GM21528 (cell line): ENCODE data around the gene WWP2.
"Not testable (repeated sequence)": the region's sequence is repeated elsewhere in the genome, so short reads cannot be mapped to it uniquely, and the experiment has no call there.

Experiments used
- ATAC-seq: cut with Tn5 transposase; IDR thresholded peaks from one replicate; pipeline ENCODE4 v1.9.1; 2021; ENCODE audit warnings: mild to moderate bottlenecking, moderate library complexity; ENCODE audit not compliant: unreplicated experiment, low FRiP score

Gene WWP2

DNA sequence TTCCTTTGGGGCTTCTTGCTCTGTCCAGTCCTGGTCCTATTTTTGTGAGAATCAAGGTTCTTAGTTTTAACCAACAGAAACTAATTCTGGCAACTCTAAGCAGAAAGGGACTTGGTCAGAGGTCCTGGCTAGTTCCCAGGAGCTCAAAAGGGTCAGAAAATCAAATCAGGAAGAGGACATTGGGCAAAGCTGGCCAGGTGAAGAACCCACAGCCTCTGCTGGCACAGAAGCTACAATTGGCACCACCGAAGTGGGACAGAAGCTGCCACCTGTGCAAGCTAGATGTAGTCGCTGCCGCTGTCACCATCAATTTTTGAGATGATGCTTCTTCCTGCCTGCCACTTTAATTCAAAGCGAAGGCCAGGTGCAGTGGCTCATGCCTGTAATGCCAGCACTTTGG, 207.5 kb downstream of the WWP2 start:
- not testable (repeated sequence) for ATAC-seq

DNA sequence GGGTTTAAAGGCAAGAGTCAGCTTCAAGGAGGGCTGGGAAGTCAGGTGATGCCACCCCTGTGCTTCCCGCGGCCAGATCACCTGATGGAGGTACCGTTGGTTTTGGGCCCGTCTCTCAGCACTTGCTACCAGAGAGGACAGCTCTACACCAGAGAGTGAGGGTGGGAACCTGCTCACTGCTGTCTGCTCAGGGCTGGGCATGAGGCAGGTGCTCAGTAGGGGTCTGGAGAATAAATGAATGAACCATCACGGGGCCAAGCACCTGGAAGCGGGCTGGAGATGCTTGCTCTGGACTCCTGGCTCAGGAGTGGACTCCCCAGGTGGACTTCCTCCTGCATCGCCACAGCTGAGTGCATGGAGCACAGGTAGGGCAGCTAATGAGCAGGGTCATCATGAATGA, 210.0 kb downstream of the WWP2 start:
- not testable (repeated sequence) for ATAC-seq

DNA sequence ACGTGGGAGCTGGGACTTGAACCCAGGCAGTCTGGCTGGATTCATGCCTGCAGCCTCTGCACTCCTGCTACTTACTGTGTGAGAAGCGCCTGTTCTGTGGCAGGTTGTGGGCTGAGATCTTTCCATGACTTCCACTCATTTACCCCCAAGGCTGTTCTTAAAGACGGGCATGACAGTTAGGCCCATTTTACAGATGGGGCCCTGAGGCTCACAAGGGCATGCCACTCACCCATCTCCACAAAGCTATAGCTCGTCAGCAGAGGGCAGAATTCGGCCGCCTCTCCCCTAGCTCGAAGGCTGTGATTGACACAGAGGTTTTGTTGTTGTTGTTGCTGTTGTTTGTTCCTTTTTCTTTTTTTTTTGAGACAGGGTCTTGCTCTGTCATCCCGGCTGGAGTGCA, 210.8 kb downstream of the WWP2 start:
- not testable (repeated sequence) for ATAC-seq

DNA sequence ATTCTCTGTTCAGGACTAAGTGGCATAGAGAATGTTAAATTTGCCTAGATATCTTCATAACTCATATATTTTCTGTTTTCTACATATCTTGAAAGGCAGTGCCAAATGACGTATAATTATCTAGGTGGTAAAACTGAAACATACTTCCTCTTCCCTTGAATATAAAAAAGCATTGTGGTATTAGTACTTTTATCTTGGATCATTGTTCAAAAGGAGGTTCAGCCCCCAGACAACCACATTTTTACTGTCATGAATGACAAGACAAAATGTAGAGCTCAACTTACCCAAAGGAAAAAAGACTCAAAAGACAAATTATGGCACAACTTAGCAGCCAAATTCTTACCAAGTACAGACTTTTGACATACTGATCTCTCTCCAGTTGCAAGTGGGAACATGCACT, 223.1 kb downstream of the WWP2 start:
- ATAC-seq: not testable (repeated sequence)
